Left ventricle myocardium superior (tissue), 1 donor: Measurements from ENCODE around the gene IL10. TPM values are rescaled to one million over a fixed set of nuclear protein-coding genes. Genes with fewer than 3 reads are reported as not detected.
"Not testable (repeated sequence)": the region's sequence is repeated elsewhere in the genome, so short reads cannot be mapped to it uniquely, and the experiment has no call there.

ENCODE experiments used
- ATAC-seq: fragments of 200-7000 bp; cut with Tn5 transposase; one replicate; pipeline ENCODE4 v1.9.1; 2020; ENCODE audit warnings: mild to moderate bottlenecking, moderate library complexity
- DNase-seq: peaks from one replicate; pipeline ENCODE4 v3.0.0-alpha.2; 2020
- intact Hi-C: fragments of 100-400 bp; cut with micrococcal nuclease; formaldehyde crosslinking; loops from one replicate; pipeline ENCODE4 v1.11.0; 2022
- total RNA-seq: library from RNA; stranded (reverse); fragmentation: NEBNext Ultra II Directional; extraction: Animal tissue kit (Norgen Biotek cat#: 25700); gene quantifications from one replicate; pipeline ENCODE4 v1.2.1, GENCODE V29; 2021
- donor health status: DM: no; HTN: yes; CAD: no; lungs with severe emphysema.

IL10 gene
- total RNA-seq, 1 donor from 2014 or later: 0.37 TPM

- ATAC-seq: no peak
- DNase-seq: no peak
- intact Hi-C loops: no loop called here
Observed at GRCh38 chr1:206796981-206797402, 24.7 kb upstream of the IL10 start.

- ATAC-seq (no peak), DNase-seq (no peak)
- intact Hi-C loops: no loop called here
Observed at GRCh38 chr1:206796116-206796515, 23.8 kb upstream of the IL10 start.

- intact Hi-C loops: no loop called here
- DNase-seq: no peak
- no peak for ATAC-seq
Observed at GRCh38 chr1:206794294-206794908, 22.1 kb upstream of the IL10 start.

DNA sequence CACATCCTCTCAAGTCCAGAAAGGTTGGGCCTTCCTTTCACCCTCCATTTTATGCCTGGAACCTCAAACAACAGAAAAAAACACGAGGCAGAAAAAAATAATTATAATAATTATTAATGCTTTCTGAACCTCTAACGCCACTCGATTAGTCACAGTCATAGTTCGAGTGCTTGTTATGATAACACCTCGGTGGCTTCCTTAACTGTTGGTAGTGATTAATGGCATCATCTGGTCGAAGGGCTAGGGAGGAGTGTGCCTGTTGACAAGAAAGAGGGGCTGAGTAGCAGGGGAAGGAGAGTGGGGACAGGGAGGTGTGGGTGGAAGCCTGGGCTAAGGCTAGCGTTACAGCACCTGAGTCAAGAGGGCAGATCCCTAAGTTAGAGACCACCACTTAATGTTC lies 21.3 kb upstream of the IL10 start:
- ATAC-seq: no peak
- intact Hi-C loops: no loop called here
- no peak for DNase-seq

DNA sequence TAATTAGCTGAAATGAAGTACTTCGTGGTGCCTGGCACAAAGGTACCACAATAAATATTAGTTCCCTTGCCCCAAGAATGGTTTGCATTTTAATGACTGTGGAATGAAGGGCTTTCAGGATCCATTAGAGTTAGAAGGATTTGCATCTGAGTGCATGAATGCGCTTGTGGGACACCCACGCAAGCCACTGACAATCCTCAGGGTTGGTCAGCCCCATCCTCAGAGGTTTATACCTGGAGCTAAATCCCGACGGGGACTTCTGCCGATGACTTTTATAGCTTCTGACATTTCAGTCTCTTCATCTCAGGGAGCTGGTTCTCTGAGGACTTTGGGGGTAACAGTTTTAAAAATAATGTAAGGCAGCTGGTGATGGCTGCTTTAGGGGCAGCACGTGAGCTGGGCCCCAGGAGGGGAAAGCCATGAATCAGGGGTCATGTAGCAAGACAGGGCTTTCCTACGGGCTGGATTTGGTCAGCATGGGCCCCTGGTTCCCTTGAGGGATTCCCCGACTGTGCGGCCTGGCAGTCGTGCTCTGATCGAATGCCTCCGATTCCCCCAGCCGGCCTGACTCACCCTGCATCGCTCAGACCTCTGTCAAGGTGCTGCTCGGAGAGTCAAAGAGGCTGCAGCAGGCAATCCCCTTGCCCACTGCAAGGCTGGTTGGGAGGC lies 20.8 kb upstream of the IL10 start:
- DNase-seq: no peak
- ATAC-seq: no peak
- intact Hi-C loops: no loop called here

DNA sequence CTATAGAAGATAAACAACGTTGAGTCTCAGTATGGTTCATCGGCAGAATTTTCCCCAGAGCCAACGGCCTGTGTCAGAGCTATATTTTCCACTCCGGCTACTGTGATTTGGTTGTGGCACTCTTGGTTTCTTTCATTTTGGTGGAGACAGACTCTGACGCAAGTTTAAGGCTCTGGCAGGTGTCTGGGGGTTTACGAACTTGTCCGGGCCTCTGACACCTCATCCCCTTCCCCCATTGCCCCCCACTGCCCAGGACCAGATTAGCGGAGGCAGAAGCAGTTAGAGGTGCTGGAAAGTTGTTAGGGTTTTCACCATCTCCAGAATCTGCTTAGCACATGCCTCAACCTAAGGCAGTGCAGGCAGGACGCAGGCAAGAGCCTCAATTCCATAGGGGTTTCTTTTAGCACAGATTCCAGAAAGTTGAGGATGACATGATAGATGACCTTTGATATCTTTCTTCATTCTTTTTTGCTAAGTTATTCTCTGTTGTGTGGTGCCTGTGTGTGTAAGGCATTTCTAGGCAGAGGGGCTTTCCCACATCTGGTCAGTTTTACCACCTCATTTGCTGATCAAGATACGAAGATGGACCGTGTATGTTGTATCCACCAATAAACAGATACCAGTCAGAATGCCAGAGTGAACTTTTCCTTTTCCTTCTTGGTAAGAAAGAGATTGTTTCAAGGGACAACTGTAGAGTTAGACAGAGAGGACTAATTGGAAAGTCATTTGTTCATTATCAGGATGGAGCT lies 18.4 kb upstream of the IL10 start:
- ATAC-seq (no peak), DNase-seq (no peak)
- intact Hi-C loops: no loop called here

- DNase-seq (no peak), ATAC-seq (no peak)
- intact Hi-C loops: no loop called here
Observed at GRCh38 chr1:206788487-206789050, 16.3 kb upstream of the IL10 start.

- intact Hi-C loops: no loop called here
- DNase-seq: no peak
- ATAC-seq: no peak
Observed at GRCh38 chr1:206787891-206788290, 15.6 kb upstream of the IL10 start.

GRCh38 chr1:206786212-206786886 lies 14.1 kb upstream of the IL10 start:
- no peak for ATAC-seq
- intact Hi-C loops: no loop called here
- no peak for DNase-seq

- no peak for ATAC-seq
- no peak for DNase-seq
- intact Hi-C loops: no loop called here
Observed at GRCh38 chr1:206785182-206785765, 13.0 kb upstream of the IL10 start.

GRCh38 chr1:206784471-206784903 lies 12.2 kb upstream of the IL10 start:
- intact Hi-C loops: no loop called here

DNA sequence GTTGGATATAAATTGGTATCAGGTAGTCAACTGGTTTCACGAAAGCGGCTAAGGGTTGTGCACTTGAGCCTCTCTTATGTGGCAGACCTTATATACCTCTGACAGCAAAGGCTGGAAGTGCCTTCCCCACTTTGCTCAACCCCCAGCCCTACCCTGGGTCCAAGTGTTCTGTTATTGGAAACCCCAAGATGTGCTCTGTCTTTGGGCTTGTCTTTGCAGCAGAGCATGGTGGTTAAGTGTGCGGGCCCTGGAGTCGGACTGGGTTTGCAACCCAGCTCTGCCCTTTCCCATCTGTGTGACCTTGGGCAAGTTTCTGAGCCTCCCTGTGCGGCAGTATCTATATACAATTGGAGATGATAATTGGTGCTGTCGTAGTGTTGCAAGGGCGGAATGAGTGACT lies 11.2 kb upstream of the IL10 start:
- DNase-seq: no peak
- ATAC-seq: no peak
- intact Hi-C loops: no loop called here

More at GRCh38 chr1:206784471-206784903, 12.2 kb upstream of the IL10 start:
- ATAC-seq: no peak
- DNase-seq: no peak

- no peak for DNase-seq
- no peak for ATAC-seq
- intact Hi-C loops: no loop called here
Observed at GRCh38 chr1:206782448-206782847, 10.2 kb upstream of the IL10 start.

DNA sequence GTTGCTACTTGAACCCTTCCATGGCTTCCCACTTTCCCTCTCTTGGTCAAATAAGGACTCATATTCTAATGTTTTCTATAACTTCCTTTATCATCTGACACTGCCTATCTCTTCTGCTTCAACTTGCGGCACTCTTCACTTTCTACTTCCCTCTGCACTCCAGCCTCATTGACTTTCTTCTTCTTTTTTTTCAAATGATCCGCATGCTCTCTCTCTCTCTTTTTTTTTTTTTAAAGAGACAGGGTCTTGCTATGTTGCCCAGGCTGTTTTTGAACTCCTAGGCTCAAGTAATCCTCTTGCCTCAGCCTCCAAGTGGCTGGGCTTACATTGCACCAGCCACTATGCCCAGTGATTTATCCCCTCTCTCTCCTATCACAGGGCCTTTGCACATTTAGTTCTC lies 7.3 kb upstream of the IL10 start:
- ATAC-seq: peak; percentile 28
- DNase-seq: no peak
- intact Hi-C loops: no loop called here

- DNase-seq, intact Hi-C loops, ATAC-seq: not testable (repeated sequence)
Observed at GRCh38 chr1:206778911-206779310, 6.6 kb upstream of the IL10 start.

- no peak for DNase-seq
- ATAC-seq: no peak
- intact Hi-C loops: no loop called here
Observed at GRCh38 chr1:206778031-206778430, 5.7 kb upstream of the IL10 start.

DNA sequence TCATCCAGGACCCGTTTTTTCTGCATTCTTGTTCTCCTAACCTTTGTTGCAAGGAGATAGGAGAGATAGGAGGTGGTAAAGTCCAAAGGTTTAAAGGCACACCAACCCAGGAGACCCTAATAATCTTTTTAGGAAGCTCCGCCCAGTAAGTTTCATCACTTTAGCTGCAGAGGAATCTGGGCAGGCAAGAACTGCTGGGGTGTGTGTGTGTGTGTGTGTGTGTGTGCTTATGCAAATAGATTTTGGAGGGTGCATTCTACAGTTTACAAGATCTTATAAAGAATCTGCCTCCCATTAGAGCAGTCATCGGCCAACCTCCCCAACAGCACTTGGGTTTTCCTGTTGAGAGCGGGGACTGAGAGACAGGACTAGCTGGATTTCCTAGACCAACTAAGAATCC lies 3.9 kb upstream of the IL10 start:
- no peak for DNase-seq
- ATAC-seq: no peak
- intact Hi-C loops: no loop called here

- ATAC-seq: no peak
- intact Hi-C loops: no loop called here
- DNase-seq: no peak
Observed at GRCh38 chr1:206774093-206774492, 1.8 kb upstream of the IL10 start.

DNA sequence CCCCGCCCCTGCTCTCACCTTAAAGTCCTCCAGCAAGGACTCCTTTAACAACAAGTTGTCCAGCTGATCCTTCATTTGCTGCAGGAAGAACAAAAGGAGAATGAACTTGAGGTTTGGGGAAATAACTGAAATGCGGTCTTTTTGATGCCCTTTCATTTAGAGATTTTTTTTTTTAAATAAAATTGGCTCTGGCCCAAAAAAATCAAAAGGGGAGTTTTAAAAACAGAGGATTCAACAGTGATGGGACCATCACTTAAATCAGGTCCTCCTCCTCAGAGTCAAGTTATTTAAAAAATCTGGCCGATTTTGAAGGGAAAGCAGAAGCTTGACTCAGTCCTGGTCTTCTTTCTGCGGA lies 979 bp downstream of the IL10 start:
- intact Hi-C loops: no loop called here
- DNase-seq (no peak), ATAC-seq (no peak)
